ENCODE results near the gene GBX1.

GBX1 gene

DNA sequence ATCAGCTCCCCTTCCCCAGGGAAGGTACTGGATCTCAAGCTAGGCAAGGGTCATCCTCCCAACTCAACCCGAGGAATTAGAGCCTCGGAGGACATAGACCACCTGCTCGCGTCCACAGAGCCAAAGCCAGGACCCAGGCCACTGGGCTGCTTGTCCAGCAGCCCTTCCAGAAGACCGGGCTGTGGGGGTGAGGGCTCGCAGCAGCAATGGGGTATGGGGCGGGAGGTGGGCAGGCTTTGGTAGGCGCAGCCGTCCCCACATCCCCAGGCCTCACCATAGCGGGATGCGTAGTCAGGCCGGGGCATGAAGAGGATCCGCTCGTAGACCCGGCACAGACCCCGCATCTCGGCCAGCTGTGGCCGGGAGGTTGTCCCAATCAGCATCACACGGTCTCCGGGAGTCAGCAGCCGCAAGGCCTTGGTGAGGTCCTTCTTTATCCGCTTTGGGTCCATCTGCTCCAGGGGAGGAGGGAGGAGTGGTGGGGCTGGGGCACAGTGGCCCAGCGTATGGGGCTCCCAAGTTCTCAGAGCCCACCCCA is 24.6 kb upstream of the GBX1 start:
- Mint-ChIP-seq H3K27me3 (ENCODE audit: low read depth) (peaks cover 34% of the 10 kb centered on the region), H3K4me1 (peaks cover 4% of the 10 kb centered on the region), H3K4me3 (no peak overlapping the region), H3K27ac (no peak overlapping the region), H3K9me3 (no peaks in the 10 kb centered on the region), H3K36me3 (ENCODE audit: low read depth) (no peaks in the 10 kb centered on the region)
- TF ChIP-seq, protein P1, sequence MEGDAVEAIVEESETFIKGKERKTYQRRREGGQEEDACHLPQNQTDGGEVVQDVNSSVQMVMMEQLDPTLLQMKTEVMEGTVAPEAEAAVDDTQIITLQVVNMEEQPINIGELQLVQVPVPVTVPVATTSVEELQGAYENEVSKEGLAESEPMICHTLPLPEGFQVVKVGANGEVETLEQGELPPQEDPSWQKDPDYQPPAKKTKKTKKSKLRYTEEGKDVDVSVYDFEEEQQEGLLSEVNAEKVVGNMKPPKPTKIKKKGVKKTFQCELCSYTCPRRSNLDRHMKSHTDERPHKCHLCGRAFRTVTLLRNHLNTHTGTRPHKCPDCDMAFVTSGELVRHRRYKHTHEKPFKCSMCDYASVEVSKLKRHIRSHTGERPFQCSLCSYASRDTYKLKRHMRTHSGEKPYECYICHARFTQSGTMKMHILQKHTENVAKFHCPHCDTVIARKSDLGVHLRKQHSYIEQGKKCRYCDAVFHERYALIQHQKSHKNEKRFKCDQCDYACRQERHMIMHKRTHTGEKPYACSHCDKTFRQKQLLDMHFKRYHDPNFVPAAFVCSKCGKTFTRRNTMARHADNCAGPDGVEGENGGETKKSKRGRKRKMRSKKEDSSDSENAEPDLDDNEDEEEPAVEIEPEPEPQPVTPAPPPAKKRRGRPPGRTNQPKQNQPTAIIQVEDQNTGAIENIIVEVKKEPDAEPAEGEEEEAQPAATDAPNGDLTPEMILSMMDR (IDR thresholded peaks at IDR 0.05; ENCODE audit: unreplicated experiment in 3 of 3) = no peak

DNA sequence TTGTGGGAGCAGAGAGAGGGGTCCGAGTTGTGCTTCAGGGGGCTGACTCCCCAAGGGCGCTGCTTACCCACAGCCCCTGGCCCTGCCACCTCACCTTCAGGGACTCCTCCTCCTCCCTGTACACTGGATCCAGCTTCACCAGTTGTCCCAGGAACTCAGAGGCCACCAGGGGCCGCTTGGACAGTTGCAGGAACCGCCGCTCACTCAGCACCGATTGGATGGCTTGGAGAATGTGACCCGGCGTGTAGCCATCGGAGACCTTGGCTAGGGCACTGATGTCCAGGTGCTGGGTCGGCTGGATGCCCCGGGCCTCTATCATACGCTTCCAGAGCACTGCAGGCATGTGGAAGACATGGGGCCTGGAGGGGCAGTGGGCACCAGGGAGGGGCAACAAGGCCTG is 24.1 kb upstream of the GBX1 start:
- TF ChIP-seq, protein P1 (IDR thresholded peaks at IDR 0.05; ENCODE audit: unreplicated experiment in 3 of 3) = no peak
- Mint-ChIP-seq H3K4me3 (no peak overlapping the region), H3K4me1 (peaks cover 4% of the 10 kb centered on the region), H3K27me3 (ENCODE audit: low read depth) (peaks cover 34% of the 10 kb centered on the region), H3K9me3 (no peaks in the 10 kb centered on the region), H3K36me3 (ENCODE audit: low read depth) (no peaks in the 10 kb centered on the region), H3K27ac (no peak overlapping the region)

DNA sequence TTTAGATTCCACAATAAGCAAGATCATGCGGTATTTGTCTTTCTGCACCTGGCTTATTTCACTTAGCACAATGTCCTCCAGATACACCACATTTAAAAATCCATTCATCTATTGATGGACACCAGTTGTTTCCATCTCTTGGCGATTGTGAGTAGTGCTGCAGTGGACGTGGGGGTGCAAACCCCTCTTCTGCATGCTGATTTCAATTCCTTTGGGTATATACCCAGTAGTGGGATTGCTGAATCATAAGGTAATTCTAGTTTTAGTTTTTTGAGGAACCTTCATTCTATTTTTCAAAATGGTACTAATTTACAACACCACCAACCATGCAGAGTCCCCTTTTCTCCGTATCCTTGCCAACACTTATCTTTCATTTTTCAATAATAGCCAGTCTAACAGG is 21.5 kb upstream of the GBX1 start:
- Mint-ChIP-seq H3K9me3 (no peaks in the 10 kb centered on the region), H3K4me3 (no peak overlapping the region), H3K27ac (no peak overlapping the region), H3K27me3 (ENCODE audit: low read depth) (peaks cover 38% of the 10 kb centered on the region), H3K4me1 (peaks cover 4% of the 10 kb centered on the region), H3K36me3 (ENCODE audit: low read depth) (no peaks in the 10 kb centered on the region)
- TF ChIP-seq, protein P1 (IDR thresholded peaks at IDR 0.05; ENCODE audit: unreplicated experiment in 3 of 3) = no peak

DNA sequence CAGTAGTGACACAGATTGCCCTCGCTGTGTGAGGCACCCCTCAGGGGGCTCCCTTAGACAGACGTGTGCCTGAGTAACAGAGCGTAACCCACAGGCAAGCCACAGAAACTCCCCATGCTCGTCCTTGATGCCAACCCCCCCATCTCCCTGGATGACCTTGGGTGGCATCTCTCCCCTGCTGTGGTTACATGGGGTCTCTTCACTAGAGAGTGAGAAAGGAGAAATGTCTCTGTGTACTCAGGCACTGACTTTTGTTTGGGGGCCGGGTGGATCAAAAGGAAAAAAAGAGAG is 20.7 kb upstream of the GBX1 start:
- H3K27me3 Mint-ChIP-seq (ENCODE audit: low read depth) = peaks cover 34% of the 10 kb centered on the region
- no peak overlapping the region for H3K4me3 Mint-ChIP-seq
- H3K4me1 Mint-ChIP-seq = peaks cover 4% of the 10 kb centered on the region
- no peak overlapping the region for H3K27ac Mint-ChIP-seq
- TF ChIP-seq, protein P1 (IDR thresholded peaks at IDR 0.05; ENCODE audit: unreplicated experiment in 3 of 3) = no peak
- H3K36me3 Mint-ChIP-seq (ENCODE audit: low read depth) = no peaks in the 10 kb centered on the region
- no peaks in the 10 kb centered on the region for H3K9me3 Mint-ChIP-seq

DNA sequence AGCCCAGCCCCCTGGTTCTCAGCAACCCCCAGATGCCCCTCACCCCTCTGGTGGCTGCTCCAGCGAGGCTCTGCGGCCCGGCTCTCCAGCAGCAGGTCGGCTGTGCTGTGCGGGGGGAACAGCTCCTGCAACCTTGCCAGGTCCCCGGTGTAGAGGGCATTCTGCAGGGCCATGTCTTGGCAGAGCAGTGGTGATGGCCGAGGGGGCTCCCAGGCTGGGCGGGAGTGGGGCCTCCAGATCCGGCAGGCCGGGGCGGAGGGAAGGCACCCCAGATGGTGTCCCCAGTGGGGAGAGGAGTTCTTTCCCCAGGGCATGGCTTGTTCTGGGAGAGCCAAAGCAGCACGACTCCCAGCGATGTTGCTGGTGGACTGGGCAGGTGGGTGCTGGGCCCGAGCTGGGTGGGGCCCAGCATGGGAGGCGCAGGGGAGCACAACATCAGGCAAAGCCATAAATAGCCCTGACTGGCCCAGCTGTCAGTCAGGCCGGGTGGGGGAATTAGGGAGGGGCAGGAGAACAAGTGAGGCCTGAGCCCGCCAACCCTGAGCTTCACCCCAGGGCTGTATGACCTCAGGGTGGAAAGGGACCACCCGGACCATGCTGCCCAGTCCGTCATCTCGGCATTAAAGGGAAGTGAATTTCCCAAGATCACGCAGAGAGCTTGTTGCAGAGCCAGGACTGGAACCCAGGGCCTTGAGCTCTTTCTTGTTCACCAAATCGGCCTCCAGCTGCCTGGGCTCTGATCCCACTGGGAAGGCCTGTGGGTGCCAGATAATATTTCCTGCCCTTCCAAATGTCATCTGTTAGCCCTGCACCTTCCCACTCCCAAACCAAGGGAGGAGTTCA is 20.1 kb upstream of the GBX1 start:
- H3K4me1 Mint-ChIP-seq = peaks cover 4% of the 10 kb centered on the region
- H3K9me3 Mint-ChIP-seq = no peaks in the 10 kb centered on the region
- H3K27me3 Mint-ChIP-seq (ENCODE audit: low read depth) = peaks cover 33% of the 10 kb centered on the region
- H3K36me3 Mint-ChIP-seq (ENCODE audit: low read depth) = no peaks in the 10 kb centered on the region
- TF ChIP-seq, protein P1 (IDR thresholded peaks at IDR 0.05; ENCODE audit: unreplicated experiment in 3 of 3) = no peak
- no peak overlapping the region for H3K4me3 Mint-ChIP-seq
- no peak overlapping the region for H3K27ac Mint-ChIP-seq
